HG02678 (cell line): ENCODE measurements around the gene GLT6D1.

ENCODE experiments used
- ATAC-seq: cut with Tn5 transposase; IDR thresholded peaks from one replicate; pipeline ENCODE4 v1.9.1; 2021; ENCODE audit warnings: mild to moderate bottlenecking, moderate library complexity; ENCODE audit not compliant: unreplicated experiment

GLT6D1 gene

GRCh38 chr9:135632841-135633240, 6.5 kb downstream of the GLT6D1 start:
- ATAC-seq = no peak

- no peak for ATAC-seq
Measured at GRCh38 chr9:135624282-135624681, 15.1 kb downstream of the GLT6D1 start.

GRCh38 chr9:135622415-135623020, 16.8 kb downstream of the GLT6D1 start:
- no peak for ATAC-seq

GRCh38 chr9:135620558-135620957, 18.8 kb downstream of the GLT6D1 start:
- no peak for ATAC-seq

- ATAC-seq = no peak
Measured at GRCh38 chr9:135619599-135619886, 19.8 kb downstream of the GLT6D1 start.

- no peak for ATAC-seq
Measured at GRCh38 chr9:135618866-135619598, 20.3 kb downstream of the GLT6D1 start.

- ATAC-seq = no peak
Measured at GRCh38 chr9:135617991-135618411, 21.3 kb downstream of the GLT6D1 start.

- ATAC-seq = no peak
Measured at GRCh38 chr9:135617538-135617900, 21.8 kb downstream of the GLT6D1 start.

GRCh38 chr9:135616619-135617537, 22.5 kb downstream of the GLT6D1 start:
- no peak for ATAC-seq

- ATAC-seq = no peak
Measured at GRCh38 chr9:135615666-135616618, 23.4 kb downstream of the GLT6D1 start.

GRCh38 chr9:135614821-135615665, 24.3 kb downstream of the GLT6D1 start:
- no peak for ATAC-seq

GRCh38 chr9:135613946-135614805, 25.2 kb downstream of the GLT6D1 start:
- ATAC-seq = no peak

- ATAC-seq = no peak
Measured at GRCh38 chr9:135612981-135613910, 26.1 kb downstream of the GLT6D1 start.

- no peak for ATAC-seq
Measured at GRCh38 chr9:135612437-135612836, 26.9 kb downstream of the GLT6D1 start.

GRCh38 chr9:135611875-135612209, 27.5 kb downstream of the GLT6D1 start:
- ATAC-seq = no peak

GRCh38 chr9:135611142-135611874, 28.0 kb downstream of the GLT6D1 start:
- ATAC-seq = no peak
